ENCODE data around the gene RNF220.

Gene RNF220

DNA sequence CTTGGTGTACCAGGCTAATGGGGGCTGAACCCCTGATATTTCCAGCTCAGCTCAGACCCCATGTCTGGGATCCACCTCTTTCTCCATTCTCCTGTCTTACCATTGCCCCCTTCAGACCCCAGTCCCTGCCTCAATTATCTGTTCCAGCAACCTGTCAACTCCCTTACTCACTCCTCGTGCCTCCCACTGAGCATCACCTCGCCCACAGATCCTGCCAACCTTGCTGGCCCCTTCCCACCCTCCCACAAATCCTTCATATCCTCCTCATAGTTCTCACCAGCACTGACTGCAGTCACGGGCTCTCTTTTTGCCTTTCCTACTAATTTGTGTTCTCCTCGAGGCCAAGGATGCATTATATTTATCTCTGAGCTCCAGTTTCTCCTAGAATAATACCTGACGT, 206.4 kb downstream of the RNF220 start:
- TF ChIP-seq, protein P1, sequence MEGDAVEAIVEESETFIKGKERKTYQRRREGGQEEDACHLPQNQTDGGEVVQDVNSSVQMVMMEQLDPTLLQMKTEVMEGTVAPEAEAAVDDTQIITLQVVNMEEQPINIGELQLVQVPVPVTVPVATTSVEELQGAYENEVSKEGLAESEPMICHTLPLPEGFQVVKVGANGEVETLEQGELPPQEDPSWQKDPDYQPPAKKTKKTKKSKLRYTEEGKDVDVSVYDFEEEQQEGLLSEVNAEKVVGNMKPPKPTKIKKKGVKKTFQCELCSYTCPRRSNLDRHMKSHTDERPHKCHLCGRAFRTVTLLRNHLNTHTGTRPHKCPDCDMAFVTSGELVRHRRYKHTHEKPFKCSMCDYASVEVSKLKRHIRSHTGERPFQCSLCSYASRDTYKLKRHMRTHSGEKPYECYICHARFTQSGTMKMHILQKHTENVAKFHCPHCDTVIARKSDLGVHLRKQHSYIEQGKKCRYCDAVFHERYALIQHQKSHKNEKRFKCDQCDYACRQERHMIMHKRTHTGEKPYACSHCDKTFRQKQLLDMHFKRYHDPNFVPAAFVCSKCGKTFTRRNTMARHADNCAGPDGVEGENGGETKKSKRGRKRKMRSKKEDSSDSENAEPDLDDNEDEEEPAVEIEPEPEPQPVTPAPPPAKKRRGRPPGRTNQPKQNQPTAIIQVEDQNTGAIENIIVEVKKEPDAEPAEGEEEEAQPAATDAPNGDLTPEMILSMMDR (IDR thresholded peaks at IDR 0.05; ENCODE audit: low read depth, low read length, missing control alignments) = no peak
- H3K27ac ChIP-seq = no peak overlapping the region
- no peak overlapping the region for H3K4me3 ChIP-seq (ENCODE audit: low read depth, low read length)
- H3K27me3 ChIP-seq (replicated peaks) = no peaks in the 10 kb centered on the region
- in situ Hi-C loops (cut with HindIII; ENCODE audit: low pct_ligation_motif_present, low sequenced_read_pairs) = no loop called here
- DNase-seq = no peak
- H3K36me3 ChIP-seq (replicated peaks) = no peaks in the 10 kb centered on the region

DNA sequence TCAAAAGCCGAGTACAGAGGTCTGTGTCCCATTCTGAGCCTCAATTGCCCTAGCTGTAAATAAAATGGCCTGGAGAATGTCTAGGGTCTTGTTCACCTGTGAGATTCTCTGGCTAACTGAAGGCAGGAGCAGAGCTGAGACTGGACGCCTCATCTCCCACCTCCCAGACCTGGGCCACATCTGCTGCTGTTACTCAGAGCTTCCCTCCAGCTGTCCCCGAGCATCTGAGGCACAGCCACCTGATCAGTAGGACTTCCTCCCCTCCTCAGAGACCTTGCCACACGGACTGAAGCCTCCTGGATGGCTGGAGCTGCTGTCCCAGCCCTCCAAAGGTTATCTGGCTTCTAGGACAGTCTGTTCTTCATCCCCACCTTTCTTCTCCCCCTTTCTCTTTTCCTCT, 206.8 kb downstream of the RNF220 start:
- TF ChIP-seq, protein P1 (IDR thresholded peaks at IDR 0.05; ENCODE audit: low read depth, low read length, missing control alignments) = no peak
- in situ Hi-C loops (cut with HindIII; ENCODE audit: low pct_ligation_motif_present, low sequenced_read_pairs) = no loop called here
- DNase-seq = no peak
- peaks cover 4% of the 10 kb centered on the region for H3K27me3 ChIP-seq (replicated peaks)
- H3K4me3 ChIP-seq (ENCODE audit: low read depth, low read length) = no peak overlapping the region
- no peaks in the 10 kb centered on the region for H3K36me3 ChIP-seq (replicated peaks)
- no peak overlapping the region for H3K27ac ChIP-seq

DNA sequence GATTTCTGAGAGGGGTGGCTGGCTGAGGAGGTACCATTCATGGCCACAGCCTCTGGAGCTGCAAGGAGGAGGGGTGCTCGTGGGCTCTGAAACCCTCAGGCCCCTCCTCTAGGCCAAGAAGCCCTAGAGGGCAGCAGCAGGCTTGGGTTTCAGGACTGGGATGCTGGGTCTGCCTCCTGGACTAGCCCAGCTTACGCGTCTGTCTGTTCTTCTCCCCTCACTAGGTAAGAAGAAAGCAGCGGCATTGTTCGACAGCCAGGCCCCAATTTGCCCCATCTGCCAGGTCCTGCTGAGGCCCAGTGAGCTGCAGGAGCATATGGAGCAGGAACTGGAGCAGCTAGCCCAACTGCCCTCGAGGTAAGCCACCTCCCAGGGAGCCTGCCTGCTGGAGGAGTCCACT, 208.9 kb downstream of the RNF220 start:
- TF ChIP-seq, protein P1 (IDR thresholded peaks at IDR 0.05; ENCODE audit: low read depth, low read length, missing control alignments) = no peak
- Histone ChIP-seq H3K36me3 (replicated peaks) (no peaks in the 10 kb centered on the region), H3K27me3 (replicated peaks) (peaks cover 7% of the 10 kb centered on the region), H3K4me3 (ENCODE audit: low read depth, low read length) (no peak overlapping the region), H3K27ac (no peak overlapping the region)
- in situ Hi-C loops (cut with HindIII; ENCODE audit: low pct_ligation_motif_present, low sequenced_read_pairs) = no loop called here
- DNase-seq = no peak

GRCh38 chr1:44616284-44616990, 211.4 kb downstream of the RNF220 start:
- TF ChIP-seq, protein P1 (IDR thresholded peaks at IDR 0.05; ENCODE audit: low read depth, low read length, missing control alignments) = no peak
- no peak for DNase-seq
- in situ Hi-C loops (cut with HindIII; ENCODE audit: low pct_ligation_motif_present, low sequenced_read_pairs) = no loop called here
- Histone ChIP-seq H3K36me3 (replicated peaks) (no peaks in the 10 kb centered on the region), H3K27me3 (replicated peaks) (peaks cover 7% of the 10 kb centered on the region), H3K4me3 (ENCODE audit: low read depth, low read length) (peak overlapping the region; percentile 40), H3K27ac (no peak overlapping the region)

DNA sequence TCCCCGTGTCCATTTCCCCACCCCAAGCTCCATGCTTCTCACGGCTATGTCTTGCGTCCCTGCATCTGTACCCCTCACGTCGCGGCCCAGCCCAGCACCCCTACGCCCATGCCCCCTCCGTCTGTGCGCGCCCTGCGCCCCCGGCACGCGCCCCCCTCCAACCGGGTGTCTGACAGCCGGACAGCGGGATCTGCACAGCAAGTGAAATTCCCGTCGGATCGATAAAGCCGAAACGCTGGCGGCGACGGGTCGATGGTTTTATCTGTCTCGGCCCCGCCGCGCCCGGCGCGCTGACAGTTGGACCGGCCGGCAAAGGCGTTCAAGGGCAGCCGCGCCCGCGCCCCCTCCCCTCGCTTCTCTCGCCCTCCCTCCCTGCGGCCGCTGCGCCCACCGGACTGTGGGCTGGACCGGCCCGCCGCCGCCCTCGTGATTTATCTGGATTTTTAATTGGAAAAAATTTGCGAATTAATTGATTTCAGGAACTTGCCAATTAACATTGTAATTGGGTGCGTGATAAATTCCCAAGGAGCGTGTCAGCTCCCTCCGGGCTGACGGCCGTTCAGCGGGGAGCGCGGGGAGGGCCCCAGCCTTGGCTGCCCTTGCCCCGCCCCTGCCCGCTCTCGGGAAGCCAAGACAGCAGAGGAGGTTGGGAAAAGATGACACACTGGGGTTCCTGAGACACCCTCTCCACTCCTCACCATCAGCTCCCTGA, 212.1 kb downstream of the RNF220 start:
- TF ChIP-seq, protein P1 (IDR thresholded peaks at IDR 0.05; ENCODE audit: low read depth, low read length, missing control alignments) = no peak
- no peak for DNase-seq
- peak overlapping the region; percentile 40 for H3K4me3 ChIP-seq (ENCODE audit: low read depth, low read length)
- peaks cover 7% of the 10 kb centered on the region for H3K27me3 ChIP-seq (replicated peaks)
- H3K36me3 ChIP-seq (replicated peaks) = no peaks in the 10 kb centered on the region
- in situ Hi-C loops (cut with HindIII; ENCODE audit: low pct_ligation_motif_present, low sequenced_read_pairs) = no loop called here
- no peak overlapping the region for H3K27ac ChIP-seq
